Activated CD4-positive, alpha-beta T cell treated with anti-CD3 and anti-CD28 coated beads, Interleukin-2, amount 50 U/mL, for 4 hours (primary cell): ENCODE results near the gene CDC37.
"Not testable (repeated sequence)": the region's sequence is repeated elsewhere in the genome, so short reads cannot be mapped to it uniquely, and the experiment has no call there.

Experiments used
- DNase-seq, 2 experiments: peaks; one replicate each; pipeline ENCODE4 v3.0.0-alpha.2; 2020

CDC37 gene

DNA sequence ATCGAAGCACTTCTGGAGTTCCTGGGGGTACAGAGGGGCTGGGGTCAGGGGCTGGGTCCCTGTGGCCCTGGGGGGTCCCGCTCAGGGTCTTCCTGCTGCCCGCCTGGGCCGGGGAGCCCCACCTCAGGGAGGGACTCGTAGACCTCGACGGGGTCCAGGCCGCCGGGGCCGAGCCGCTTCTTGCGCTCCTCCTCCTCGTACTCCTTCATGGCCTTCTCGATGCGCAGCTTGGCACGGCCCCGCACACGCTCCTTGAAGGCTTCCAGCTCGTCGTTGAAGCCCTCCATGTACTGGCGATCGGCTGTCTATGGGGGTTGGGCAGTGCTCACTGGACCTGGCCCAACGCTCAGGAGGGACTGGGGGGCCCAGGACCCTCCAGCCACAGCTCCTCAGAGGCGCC, 10.2 kb downstream of the CDC37 start:
- DNase-seq: no peak

DNA sequence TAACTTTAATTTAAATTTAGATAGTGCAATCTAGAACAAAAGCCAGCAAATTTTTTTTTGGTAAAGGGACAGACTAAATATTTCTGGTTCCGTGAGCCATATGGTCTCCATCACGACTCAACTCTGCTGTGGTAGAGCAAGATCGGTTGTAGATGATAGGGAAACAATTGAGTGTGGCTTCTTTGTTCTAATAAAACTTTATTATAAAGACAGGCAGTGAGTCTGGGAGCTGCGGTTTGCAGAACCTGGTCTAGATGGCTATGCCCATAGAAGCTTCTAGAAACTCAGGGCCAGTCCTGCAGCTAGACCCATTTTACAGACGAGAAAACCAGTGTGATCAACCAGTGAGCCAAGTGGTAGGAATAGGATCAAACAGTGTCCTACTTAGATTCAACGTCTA, 11.2 kb downstream of the CDC37 start:
- DNase-seq: no peak

DNA sequence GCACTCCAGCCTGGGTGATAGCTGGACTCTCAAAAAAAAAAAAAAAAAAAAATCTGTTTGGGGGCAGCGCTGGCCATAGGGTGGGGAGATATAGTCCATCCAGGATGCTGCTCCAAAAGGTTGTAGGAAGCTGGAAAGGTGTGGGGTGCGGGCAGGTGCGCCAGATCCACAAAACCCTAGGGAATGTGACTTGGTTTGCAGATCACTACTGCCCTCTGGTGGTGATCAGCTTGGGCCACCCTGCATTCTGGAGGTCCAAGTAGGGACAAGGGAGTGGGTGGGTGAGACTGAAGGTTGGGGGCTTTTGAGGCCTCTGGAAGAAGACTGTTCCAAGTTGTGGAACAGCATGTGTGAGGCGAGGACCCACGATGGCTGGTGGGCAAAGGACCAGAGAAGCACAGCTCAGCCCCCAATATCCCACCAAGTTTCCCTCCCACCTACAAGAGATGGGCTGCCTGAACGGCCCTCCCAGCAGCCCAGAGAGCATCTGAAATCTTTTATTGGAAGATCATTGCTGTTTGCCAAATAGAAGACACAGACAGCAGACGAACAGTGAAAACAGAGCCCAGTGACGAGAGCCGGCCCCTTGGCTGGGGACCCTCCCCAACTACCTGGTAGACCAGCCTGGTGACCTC, 12.6 kb downstream of the CDC37 start:
- peak; percentile 59 to 64 for DNase-seq

GRCh38 chr19:10389863-10390262, 13.5 kb downstream of the CDC37 start:
- no peak for DNase-seq

DNA sequence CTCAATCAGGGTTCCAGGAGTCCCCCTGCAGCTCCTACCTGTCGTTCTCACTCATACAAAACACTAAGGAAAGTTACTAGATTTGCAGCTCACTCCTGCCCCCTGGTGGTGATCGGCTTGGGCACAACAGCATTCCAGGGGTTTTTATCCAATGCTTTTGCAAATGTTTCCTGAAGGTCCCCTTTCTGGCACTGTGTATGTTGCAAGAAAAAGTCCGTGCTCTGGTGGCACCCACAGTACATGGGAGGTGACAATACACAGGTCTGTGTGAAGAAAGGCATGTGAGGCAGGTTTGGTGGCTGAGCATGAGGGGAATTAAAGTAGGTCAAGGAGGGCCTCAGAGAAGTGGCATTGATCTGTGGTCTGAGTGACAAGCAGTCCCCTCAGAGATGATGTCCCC, 14.4 kb downstream of the CDC37 start:
- DNase-seq: peak; percentile 82 to 87

DNA sequence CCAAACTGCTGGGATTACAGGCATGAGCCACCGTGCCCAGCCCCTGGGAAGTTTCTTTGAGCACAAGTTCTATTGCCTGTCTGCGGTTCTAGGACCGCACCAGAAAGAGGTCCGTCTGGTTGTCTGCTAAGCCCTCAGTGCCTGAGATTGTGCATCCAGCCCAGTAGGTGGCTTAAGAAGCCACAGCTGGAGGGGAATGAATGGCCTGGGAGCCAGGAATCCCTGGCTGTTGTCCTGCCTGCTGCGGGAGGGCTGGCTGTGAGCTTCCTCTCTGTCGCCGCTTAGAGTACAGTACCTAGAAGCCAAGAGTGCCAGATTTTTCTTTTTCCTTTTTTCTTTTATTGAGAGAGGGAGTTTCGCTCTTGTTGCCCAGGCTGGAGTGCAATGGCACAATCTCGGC, 18.8 kb downstream of the CDC37 start:
- DNase-seq: no peak

- DNase-seq: not testable (repeated sequence)
Measured at GRCh38 chr19:10383223-10383499, 20.2 kb downstream of the CDC37 start.

DNA sequence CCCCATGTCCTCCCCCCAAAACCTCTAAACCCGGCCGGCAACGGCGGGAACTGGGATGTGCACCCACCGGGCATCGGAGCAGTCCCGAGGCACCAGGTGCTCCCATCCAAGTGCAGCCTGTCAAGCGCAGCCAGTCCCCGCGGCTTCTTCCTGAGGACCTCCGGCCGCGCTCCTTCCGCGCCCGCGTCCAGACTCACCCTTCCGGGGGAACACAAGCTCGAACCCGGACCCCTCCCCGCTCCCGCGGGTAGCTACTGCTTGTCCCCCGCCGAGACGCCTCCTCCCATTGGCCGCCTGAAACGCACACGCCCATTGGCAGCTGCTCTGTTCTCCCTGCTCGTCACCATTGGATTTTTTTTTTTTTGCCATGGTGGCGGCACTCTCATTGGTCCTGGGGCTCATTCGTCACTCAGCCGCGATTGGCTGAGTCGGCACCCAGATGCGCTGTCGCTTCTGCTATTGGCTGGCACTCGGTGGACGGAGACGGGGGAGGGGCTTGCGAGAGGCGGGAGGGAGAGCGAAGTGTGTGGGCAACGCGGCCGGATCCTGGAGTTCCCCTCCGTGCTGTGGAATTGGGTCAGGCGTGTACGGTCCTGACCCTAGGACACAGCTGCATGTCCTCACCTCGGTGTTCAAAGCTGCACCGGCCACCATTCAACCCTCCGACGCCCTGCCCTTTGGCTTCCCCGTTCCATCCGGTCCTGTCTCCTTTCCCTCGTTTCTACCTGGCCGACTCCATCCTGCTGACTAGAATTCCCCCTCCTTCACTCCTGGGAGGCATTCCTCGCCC, 22.8 kb downstream of the CDC37 start, which contains the start of gene TYK2:
TSS of gene TYK2 (minus strand) at position 260 of the 790 bp plus-strand sequence. CDS start 2,166 bp downstream, outside the sequence.
- DNase-seq: peak; percentile 94 to 96

DNA sequence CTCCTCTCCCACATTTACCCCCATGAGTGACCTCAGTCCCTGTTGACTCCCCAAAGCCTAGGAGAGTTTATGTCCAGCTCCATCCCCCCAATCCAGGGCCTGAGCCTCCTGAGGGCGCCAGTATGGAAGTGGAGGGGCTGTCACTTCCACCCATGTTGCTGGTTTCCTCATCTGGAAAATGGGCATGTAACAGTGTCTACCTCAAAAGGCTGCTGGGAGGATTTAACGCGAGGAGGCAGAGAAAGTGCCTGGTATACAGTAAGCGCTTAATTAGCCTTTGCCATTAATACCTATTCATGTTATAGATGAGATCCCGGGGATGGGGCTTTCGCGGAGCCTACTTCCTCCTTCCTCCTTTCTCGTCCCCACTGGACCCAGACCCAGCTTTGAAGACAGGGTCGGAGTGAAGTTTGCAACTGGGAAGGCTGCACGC, 23.4 kb downstream of the CDC37 start:
- DNase-seq: no peak

DNA sequence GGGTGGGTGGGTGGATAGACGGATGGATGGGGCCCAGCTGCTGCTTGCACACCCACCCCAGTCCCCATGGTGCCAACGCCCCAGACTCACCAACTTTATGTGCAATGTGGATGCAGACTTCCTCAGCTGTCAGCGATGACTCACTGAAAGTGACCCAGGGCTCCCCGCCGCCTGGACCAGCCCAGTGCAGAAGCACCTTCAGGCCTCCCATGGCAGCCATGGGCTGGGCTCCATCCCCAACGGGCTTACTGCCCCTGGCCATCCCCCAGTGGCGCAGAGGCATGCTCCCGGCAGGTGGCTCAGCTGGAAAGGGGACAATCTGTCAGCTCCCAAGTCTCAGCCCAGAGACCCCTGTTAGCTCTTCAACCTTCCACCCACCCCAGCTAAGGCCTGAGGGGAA, 25.2 kb downstream of the CDC37 start:
- no peak for DNase-seq

DNA sequence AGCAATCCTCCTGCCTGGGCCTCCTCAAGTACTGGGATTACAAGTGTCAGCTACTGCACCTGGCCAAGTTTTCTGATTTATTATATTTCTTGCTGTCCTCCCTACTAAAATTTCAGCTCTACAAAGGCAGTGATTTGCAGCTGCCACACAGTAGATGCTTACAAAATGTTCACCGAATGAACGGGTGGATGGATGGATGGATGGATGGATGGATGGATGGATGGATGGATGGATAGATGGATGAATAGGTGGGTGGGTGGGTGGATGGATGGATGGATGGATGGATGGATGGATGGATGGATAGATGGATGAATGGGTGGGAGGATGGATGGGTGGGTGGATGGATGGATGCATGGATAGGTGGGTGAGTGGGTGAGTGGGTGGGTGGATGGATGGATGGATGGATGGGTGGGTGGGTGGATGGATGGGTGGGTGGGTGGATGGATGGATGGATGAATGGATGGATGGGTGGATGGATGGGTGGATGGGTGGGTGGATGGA, 26.2 kb downstream of the CDC37 start:
- DNase-seq: not testable (repeated sequence)

DNA sequence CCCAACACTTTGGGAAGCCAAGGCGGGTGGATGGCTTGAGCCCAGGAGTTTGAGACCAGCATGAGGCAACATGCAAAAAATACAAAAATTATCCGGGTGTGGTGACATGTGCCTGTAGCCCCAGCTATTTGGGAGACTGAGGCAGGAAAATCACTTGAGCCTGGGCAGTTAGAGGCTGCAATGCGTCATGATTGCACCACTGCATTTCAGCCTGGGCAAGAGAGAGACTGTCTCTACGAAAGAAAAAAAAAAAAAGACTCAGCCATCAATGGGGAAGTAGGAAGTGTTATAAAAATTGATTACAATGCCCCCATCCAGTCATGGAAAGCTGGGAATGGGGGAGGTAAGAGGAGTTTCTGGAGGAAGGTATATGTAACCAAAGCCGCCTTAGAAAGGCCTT, 28.4 kb downstream of the CDC37 start:
- no peak for DNase-seq

DNA sequence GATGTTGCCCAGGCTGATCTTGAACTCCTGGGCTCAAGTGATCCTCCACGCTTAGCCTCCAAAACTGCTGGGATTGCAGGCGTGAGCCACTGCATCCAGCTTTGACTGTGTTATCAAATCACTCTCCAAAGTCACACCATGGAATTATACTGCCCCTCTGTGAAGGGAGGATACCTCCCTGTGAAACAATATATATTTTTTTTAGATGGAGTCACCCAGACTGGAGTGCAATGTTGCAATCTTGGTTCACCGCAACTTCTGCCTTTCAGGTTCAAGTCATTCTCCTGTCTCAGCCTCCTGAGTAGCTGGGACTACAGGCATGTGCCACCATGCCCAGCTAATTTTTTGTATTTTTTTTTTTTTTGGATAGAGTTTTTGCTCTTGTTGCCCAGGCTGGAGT, 30.7 kb downstream of the CDC37 start:
- DNase-seq: no peak

DNA sequence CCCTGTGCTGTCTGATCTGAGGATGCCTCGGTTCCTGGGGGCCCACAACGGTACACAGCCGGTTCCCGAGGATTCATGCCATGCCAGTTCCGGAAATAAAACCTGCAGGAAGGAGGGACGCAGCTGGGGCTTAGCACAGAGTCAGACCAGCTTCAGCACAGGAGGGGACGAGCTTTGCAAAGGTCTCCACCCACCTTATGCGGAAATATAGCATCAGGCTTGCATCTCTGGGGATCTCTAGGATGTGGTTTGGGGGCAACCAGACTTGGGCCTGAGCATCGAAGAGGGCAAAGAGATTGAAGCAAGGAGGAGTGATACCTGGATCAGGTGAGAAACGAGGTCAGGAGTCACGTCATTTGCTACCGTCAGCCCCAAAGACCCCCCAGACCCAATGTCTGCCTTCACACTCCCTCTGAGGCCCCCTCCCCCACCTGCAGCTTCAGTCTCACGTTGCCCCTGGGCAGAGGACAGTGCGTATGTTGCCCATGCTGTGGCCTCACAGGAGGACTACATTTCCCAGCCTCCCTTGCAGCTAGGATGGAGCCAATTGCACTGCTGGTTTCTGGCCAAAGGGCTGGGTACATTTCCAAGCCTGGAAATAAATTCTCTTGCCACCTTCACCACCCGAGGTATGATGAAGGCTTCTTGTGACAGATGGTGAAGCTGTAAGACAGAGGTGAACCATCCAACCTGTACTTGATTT, 35.1 kb downstream of the CDC37 start:
- no peak for DNase-seq

- DNase-seq: not testable (repeated sequence)
Measured at GRCh38 chr19:10366950-10367512, 36.3 kb downstream of the CDC37 start.

DNA sequence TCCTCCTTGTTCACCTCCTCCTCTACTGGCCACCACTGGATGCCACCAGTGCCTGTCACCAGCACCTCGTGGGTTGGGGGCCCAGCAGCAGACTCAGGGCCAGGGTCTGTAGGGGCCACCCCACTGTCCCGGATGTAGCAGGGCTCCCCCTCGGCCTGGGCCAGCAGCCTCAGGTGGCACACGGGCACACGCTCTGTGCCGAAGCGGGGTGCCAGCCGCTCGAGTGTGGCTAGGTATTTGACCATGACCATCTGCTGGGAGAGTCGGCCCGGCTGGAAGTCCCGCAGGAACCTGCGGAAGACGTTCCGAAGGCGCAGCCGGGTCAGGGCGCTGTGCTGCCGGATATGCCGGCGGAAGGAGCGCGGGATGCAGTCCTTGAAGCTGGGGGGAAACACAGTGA, 37.8 kb downstream of the CDC37 start:
- DNase-seq: no peak

- no peak for DNase-seq
Measured at GRCh38 chr19:10364644-10365043, 38.7 kb downstream of the CDC37 start.

DNA sequence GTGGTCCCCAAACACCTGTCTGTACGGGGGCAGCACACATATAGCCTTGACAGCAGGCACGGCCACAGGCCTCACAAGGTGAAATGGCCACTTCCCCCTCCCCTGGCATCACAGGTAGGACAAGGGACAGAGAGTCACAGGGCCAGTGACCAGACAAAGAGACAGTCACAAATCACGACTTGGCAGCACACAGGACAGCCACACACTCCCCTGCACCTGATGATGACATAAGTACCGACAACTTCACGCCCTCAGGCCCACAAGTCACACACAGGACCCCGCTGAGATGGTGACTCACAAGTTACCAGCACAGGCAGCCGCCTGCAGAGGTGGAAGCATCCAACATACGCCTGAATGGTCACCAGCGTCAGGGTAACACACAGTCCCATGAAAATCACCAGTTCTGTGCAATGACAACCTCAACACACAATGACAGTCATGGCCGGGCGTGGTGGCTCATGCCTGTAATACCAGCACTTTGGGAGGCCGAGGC, 39.5 kb downstream of the CDC37 start:
- no peak for DNase-seq

- no peak for DNase-seq
Measured at GRCh38 chr19:10362259-10362658, 41.1 kb downstream of the CDC37 start.

DNA sequence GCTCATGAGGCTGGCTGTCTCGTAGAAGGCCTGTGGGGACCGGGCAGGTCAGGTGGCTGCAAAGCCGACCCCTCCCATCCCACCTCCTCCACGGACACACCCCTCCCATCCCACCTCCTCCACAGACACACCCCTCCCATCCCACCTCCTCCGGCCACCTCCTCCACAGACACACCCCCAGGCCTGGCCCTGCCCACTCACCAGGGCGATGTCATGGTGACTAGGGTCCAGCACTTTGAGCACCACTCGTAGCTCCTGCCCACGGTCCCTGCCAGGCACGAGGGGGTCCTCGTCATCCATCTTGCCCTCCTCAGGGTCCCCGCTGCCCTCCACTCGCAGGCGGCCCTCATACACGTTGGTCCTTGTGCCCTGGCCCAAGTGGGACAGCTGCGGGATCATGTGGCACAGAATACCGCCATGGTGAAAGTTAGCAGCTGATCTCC, 41.8 kb downstream of the CDC37 start:
- no peak for DNase-seq

DNA sequence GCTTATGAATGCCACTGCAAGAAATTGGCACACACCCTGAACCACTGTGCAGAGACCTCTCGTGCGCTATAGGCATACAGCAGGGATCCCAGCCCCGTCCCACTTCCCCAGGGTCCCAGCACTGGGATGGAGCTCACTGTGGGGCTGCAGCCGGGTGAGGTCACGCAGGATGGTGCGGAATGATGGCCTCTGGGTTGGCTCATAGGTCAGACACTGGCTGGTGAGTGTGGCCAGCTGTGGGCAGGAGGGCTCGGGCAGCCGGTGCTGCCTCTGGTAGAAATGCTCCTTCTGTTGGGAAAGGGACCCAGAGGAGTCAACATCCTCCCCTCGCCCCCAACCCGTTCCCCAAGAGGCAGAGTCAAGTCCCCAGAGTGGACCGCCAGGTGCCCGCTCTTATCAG, 46.9 kb downstream of the CDC37 start:
- no peak for DNase-seq

DNA sequence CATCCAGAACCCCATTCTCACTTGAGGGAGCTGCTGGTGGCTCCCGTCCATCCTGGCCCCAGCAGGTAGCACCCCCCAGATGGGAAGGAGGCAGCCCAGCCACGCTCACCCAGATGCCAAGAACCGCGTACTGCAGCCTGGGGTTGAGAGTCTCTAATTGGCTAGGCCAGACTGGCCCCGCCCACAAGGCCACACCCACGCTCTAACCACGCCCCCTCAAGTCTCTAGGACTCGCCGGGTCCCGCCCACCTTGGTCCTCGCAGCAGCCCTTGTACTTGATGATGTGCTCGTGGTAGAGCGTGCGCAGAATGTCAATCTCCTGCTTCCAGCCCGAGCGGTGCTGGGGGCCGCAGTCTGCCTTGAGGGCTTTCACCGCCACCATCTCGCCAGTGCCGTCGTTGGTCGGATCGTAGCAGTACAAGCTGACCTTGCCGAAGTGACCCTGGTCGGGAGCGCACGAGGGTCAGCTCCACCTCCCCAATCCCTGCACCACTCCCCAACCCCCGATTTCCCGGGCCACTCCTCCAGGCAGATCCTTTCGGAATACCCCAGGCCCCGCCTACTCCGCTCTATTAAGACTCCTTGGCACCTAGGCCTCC, 49.5 kb downstream of the CDC37 start:
- DNase-seq: no peak
